Right atrium auricular region (tissue), 2 donors: ENCODE data around the gene CEP63. TPM values are rescaled to one million over a fixed set of nuclear protein-coding genes. Genes with fewer than 3 reads are reported as not detected.

Source experiments
- DNase-seq: peaks from one replicate; pipeline ENCODE4 v3.0.0-alpha.2; 2019; ENCODE audit warnings: low spot score
- H3K27ac ChIP-seq, 2 donors: fragments of 200-600 bp; sonication (generic); 1 replicate in 1 of 2; 2 replicates in 1 of 2; pipeline ENCODE4 v1.5.1; 2016 to 2019
- H3K27me3 ChIP-seq, 2 donors: fragments of 200-600 bp; sonication (generic); one replicate each; pipeline versions ENCODE4 v1.5.1 to v1.6.0; 2017 to 2019
- H3K36me3 ChIP-seq: fragments of 200-600 bp; sonication (generic); one replicate; pipeline ENCODE4 v1.5.1; 2016
- H3K4me1 ChIP-seq, 2 donors: fragments of 200-600 bp; sonication (generic); one replicate each; pipeline versions ENCODE4 v1.5.1 to v1.6.0; 2017 to 2019
- H3K4me3 ChIP-seq, 2 donors: fragments of 200-600 bp; sonication (generic); 1 replicate in 1 of 2; 2 replicates in 1 of 2; pipeline ENCODE4 v1.5.1; 2017 to 2019; ENCODE audit warnings: mild to moderate bottlenecking in 1 of 2, moderate library complexity in 1 of 2
- H3K9me3 ChIP-seq, 2 donors: fragments of 200-600 bp; sonication (generic); one replicate each; pipeline ENCODE4 v1.5.1; 2019
- total RNA-seq, 2 donors: library from RNA; depleted of rRNA; stranded (reverse); fragments of >200 nt; gene quantifications; one replicate each; pipeline ENCODE4 v1.1.0, GENCODE V29; 2016
- TF ChIP-seq, protein P1 (sequence below), 2 donors: fragments of 200-600 bp; sonication (generic); IDR thresholded peaks; one replicate each; pipeline ENCODE4 v1.5.1; 2019; ENCODE audit warnings: antibody characterized with exemption in 2 of 2

Gene CEP63
- total RNA-seq, 2 donors from 2014 or later, result 16.1 to 27.8 TPM

DNA sequence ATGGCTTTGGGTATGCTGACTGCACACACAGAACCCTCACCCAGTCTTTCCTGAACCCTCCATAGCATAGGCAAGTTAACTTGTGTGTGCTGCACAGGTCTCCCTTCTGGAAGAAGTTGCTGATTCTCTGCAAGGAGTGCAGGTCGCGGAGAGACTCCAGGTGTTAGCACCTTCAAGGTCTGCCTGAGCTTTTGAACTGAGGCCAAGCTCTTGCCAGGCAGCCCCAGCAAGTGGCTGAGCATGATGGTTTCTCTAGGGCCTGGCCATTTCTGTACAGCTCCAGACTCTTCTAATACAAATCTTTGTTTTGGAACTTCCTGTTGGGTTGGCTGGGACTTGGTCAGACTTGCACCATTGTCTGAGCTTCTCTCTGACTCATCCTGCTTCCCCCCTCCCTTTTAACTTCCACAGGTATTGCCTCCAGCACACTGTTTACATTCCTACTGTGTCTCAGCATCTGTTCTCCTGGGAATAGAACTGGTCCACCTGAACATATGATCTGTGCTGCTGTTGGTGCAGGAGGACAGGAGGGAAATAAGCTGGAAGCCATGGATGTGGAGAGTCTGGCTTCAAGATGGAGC lies 111.6 kb downstream of the CEP63 start:
- Histone ChIP-seq H3K36me3 (no peaks in the 10 kb centered on the region), H3K9me3 (no peaks in the 10 kb centered on the region), H3K27me3 (no peaks in the 10 kb centered on the region), H3K27ac (no peak overlapping the region), H3K4me3 (no peak overlapping the region), H3K4me1 (peaks cover 0 to 4% of the 10 kb centered on the region in 2 donors)
- TF ChIP-seq, protein P1, sequence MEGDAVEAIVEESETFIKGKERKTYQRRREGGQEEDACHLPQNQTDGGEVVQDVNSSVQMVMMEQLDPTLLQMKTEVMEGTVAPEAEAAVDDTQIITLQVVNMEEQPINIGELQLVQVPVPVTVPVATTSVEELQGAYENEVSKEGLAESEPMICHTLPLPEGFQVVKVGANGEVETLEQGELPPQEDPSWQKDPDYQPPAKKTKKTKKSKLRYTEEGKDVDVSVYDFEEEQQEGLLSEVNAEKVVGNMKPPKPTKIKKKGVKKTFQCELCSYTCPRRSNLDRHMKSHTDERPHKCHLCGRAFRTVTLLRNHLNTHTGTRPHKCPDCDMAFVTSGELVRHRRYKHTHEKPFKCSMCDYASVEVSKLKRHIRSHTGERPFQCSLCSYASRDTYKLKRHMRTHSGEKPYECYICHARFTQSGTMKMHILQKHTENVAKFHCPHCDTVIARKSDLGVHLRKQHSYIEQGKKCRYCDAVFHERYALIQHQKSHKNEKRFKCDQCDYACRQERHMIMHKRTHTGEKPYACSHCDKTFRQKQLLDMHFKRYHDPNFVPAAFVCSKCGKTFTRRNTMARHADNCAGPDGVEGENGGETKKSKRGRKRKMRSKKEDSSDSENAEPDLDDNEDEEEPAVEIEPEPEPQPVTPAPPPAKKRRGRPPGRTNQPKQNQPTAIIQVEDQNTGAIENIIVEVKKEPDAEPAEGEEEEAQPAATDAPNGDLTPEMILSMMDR (IDR thresholded peaks at IDR 0.05), result no peak
- DNase-seq, result no peak

DNA sequence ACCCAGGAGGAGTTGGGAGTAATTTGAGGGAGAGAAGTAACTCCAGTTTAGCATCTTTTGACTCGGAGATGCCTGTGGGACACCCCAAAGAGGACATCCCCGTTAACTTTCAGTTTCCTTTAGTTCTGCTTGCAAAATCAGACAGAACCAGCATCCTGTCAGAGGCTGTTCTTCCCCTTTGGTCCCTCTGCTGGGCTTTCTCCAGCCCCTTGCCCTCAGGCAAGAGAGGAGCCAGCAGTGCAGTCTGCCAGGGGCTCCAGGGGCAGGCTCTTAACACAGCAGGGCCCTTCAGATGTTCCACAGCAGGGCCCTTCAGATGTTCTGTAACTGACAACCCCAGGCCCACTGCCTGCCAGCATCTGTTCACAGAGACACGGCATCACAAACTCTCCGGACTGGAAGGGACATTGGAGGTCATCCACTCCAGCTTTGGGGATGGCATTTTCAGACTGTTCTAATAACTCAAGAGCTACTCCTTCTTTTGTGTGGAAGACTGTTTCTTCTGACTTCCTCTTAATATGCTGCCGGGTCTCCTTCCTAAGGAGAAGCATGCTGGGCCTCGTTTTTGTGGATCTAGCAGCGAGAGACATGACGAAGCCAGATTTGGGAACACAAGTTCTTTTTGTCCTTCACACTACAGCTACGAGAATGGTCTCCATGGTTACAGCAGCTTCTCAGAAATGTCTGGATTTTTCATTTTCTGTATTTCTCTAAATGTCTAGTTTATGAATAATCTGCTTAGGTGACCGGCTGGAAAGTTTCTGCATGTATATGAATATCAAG lies 113.1 kb downstream of the CEP63 start:
- Histone ChIP-seq H3K36me3 (no peaks in the 10 kb centered on the region), H3K9me3 (no peaks in the 10 kb centered on the region), H3K4me3 (no peak overlapping the region), H3K4me1 (peaks cover 0 to 4% of the 10 kb centered on the region in 2 donors), H3K27ac (no peak overlapping the region), H3K27me3 (no peaks in the 10 kb centered on the region)
- TF ChIP-seq, protein P1 (IDR thresholded peaks at IDR 0.05), result no peak
- DNase-seq, result no peak

DNA sequence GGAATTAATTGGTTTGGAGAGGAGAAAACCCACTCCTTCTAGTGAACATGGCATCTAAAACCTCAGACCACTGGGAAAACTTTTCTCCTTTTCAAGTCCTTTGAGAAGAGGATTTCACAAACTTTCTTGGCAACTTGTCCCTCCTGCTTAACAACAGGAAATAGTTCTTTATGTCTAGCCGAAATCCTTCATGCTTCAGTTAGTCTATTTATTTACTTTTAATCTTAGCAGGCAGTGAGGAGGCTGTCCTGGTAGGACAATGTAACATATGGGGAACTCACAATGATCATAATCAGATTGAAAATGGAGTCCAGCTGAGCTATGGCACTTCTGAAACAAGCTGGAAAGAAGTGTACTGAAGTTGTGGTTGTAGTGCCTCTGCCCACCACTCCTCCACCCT lies 114.3 kb downstream of the CEP63 start:
- H3K27me3 ChIP-seq, result no peaks in the 10 kb centered on the region
- no peak for DNase-seq
- no peaks in the 10 kb centered on the region for H3K9me3 ChIP-seq
- no peak overlapping the region for H3K27ac ChIP-seq
- H3K4me1 ChIP-seq, result peaks cover 0 to 4% of the 10 kb centered on the region in 2 donors
- H3K4me3 ChIP-seq, result no peak overlapping the region
- TF ChIP-seq, protein P1 (IDR thresholded peaks at IDR 0.05), result no peak
- H3K36me3 ChIP-seq, result no peaks in the 10 kb centered on the region

DNA sequence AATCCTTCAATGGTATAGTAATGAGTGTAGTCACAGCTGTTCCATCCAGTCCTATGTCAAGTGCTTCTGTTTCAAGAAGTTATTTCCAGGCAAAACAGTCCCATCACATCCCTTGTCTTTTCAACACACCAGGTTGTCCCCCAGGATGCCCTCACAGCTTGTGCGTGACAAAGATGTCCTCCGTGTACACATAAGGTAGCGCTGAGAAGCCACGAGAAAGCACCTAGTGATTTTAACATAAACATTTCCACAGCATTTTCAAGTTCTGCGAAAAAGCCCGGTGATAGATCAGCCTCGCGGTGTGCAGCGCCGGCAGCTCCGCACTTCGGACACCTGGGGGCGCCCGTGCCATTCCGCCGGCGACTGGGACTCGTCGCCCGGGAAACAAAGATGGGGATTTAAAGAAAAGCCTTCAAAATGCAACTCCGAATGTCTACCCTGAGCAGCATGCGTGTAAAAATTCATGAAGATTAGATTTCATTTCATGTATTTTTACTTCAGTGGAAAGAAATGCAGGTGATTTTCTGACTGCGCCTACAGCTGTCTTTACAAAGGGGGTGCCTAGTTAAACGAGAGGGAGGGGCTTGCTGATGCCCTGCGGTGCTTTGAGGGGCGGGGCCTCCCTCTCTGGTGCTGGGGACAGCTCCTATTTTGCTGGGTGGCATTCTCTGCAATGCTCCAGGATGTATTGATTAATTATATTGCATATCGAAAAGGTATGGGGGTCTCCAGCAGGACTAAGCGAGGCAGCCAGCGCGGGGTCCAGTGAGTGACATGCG lies 115.0 kb downstream of the CEP63 start:
- no peak overlapping the region for H3K4me3 ChIP-seq
- H3K36me3 ChIP-seq, result no peaks in the 10 kb centered on the region

More for the DNA sequence above, 115.0 kb downstream of the CEP63 start:
- Histone ChIP-seq H3K27me3 (no peaks in the 10 kb centered on the region), H3K4me1 (peaks cover 0 to 4% of the 10 kb centered on the region in 2 donors), H3K9me3 (no peaks in the 10 kb centered on the region), H3K27ac (no peak overlapping the region)
- DNase-seq, result no peak
- TF ChIP-seq, protein P1 (IDR thresholded peaks at IDR 0.05), result peak; percentile 91 to 97
